Loucy (cell line): ENCODE measurements around the gene CENPP.

ENCODE experiments used
- H2AFZ ChIP-seq: fragments of 200-600 bp; sonication (generic); 2 replicates; pipeline ENCODE4 v1.6.0; 2016; ENCODE audit warnings: antibody characterized with exemption, mild to moderate bottlenecking, low read length, moderate library complexity
- H3F3A ChIP-seq: fragments of 200-600 bp; 2 replicates; pipeline ENCODE4 v1.6.0; 2016; ENCODE audit warnings: antibody characterized with exemption, low read depth, mild to moderate bottlenecking
- H3K27me3 ChIP-seq: fragments of 200-600 bp; sonication (generic); 2 replicates; pipeline ENCODE4 v1.6.1; 2014; ENCODE audit warnings: low read length, mild to moderate bottlenecking; ENCODE audit not compliant: insufficient read depth, poor library complexity, severe bottlenecking
- H3K36me3 ChIP-seq: fragments of 200-600 bp; sonication (generic); 2 replicates; pipeline ENCODE4 v1.6.1; 2016; ENCODE audit warnings: low read length; ENCODE audit not compliant: insufficient read depth
- H3K4me1 ChIP-seq: fragments of 200-600 bp; sonication (generic); 2 replicates; pipeline ENCODE4 v1.5.1; 2014; ENCODE audit warnings: low read length, mild to moderate bottlenecking; ENCODE audit not compliant: insufficient read depth, poor library complexity, severe bottlenecking
- H3K4me2 ChIP-seq: fragments of 200-600 bp; sonication (generic); 2 replicates; pipeline ENCODE4 v1.6.0; 2014; ENCODE audit warnings: antibody characterized with exemption, low read length, low read depth, mild to moderate bottlenecking; ENCODE audit not compliant: poor library complexity, severe bottlenecking
- H3K4me3 ChIP-seq: fragments of 200-600 bp; sonication (generic); 2 replicates; pipeline ENCODE4 v1.5.1; 2014; ENCODE audit warnings: low read length, mild to moderate bottlenecking, mixed read lengths; ENCODE audit not compliant: poor library complexity, severe bottlenecking
- H3K79me2 ChIP-seq: fragments of 200-600 bp; sonication (generic); 2 replicates; pipeline ENCODE4 v1.6.1; 2014; ENCODE audit warnings: low read length; ENCODE audit not compliant: insufficient read depth
- H3K9ac ChIP-seq: fragments of 200-600 bp; sonication (generic); 2 replicates; pipeline ENCODE4 v1.6.0; 2014; ENCODE audit warnings: mild to moderate bottlenecking, low read depth, low read length, moderate library complexity; ENCODE audit not compliant: poor library complexity, severe bottlenecking
- H3K9me2 ChIP-seq: fragments of 200-600 bp; sonication (generic); replicated peaks from 2 replicates; pipeline ENCODE4 v1.6.1; 2016; ENCODE audit warnings: low read depth, low read length, mixed read lengths
- H3K9me3 ChIP-seq: fragments of 200-600 bp; sonication (generic); 2 replicates; pipeline ENCODE4 v1.6.1; 2014; ENCODE audit warnings: mild to moderate bottlenecking, antibody characterized with exemption, low read length, low read depth; ENCODE audit not compliant: insufficient read depth
- H4K20me1 ChIP-seq: fragments of 200-600 bp; sonication (generic); 2 replicates; pipeline ENCODE4 v1.6.0; 2014; ENCODE audit warnings: antibody characterized with exemption, low read length, mild to moderate bottlenecking; ENCODE audit not compliant: insufficient read depth, poor library complexity, severe bottlenecking
- EZH2phosphoT487 ChIP-seq: fragments of 200-600 bp; IDR thresholded peaks from 2 replicates; pipeline ENCODE4 v1.6.1; 2018; ENCODE audit warnings: antibody characterized with exemption, mild to moderate bottlenecking, moderate library complexity, borderline replicate concordance
- TF ChIP-seq, protein P1 (sequence below): fragments of 200-600 bp; sonication (generic); conservative IDR thresholded peaks from 2 replicates; pipeline ENCODE4 v1.5.1; 2014; ENCODE audit warnings: mild to moderate bottlenecking, antibody characterized with exemption, low read length

Gene CENPP

DNA sequence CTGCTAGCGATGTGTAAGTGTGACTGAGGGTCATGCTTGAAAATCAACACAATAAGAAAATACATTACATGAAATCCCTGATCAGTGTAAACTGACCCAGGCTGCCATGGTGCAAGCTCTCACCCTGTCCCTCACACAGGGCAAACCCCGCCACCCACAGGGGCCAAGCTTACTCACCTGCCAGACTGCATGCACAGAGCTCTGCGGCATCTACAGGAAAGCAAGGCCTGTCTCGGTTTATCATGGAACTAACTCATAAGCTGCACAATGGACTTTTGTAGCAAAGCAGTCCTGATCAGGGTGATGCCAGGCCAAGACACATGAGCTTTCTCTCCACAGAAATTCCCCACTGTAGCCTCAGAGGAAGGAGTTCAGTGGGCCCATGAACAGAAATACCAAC is 334.5 kb downstream of the CENPP start:
- H3F3A ChIP-seq: no peaks in the 10 kb centered on the region
- peaks cover 11% of the 10 kb centered on the region for H4K20me1 ChIP-seq
- H3K36me3 ChIP-seq: peaks cover 21% of the 10 kb centered on the region; the same call in 1 of the 2 replicates
- no peak overlapping the region for H2AFZ ChIP-seq
- H3K79me2 ChIP-seq: peaks cover 68% of the 10 kb centered on the region; the same call in 1 of the 2 replicates
- no peak overlapping the region for H3K4me3 ChIP-seq
- peaks cover 18% of the 10 kb centered on the region for H3K4me1 ChIP-seq
- no peak overlapping the region for H3K4me2 ChIP-seq
- H3K9ac ChIP-seq: no peak overlapping the region
- no peak for TF ChIP-seq EZH2phosphoT487
- TF ChIP-seq, protein P1, sequence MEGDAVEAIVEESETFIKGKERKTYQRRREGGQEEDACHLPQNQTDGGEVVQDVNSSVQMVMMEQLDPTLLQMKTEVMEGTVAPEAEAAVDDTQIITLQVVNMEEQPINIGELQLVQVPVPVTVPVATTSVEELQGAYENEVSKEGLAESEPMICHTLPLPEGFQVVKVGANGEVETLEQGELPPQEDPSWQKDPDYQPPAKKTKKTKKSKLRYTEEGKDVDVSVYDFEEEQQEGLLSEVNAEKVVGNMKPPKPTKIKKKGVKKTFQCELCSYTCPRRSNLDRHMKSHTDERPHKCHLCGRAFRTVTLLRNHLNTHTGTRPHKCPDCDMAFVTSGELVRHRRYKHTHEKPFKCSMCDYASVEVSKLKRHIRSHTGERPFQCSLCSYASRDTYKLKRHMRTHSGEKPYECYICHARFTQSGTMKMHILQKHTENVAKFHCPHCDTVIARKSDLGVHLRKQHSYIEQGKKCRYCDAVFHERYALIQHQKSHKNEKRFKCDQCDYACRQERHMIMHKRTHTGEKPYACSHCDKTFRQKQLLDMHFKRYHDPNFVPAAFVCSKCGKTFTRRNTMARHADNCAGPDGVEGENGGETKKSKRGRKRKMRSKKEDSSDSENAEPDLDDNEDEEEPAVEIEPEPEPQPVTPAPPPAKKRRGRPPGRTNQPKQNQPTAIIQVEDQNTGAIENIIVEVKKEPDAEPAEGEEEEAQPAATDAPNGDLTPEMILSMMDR: no peak
- H3K9me3 ChIP-seq: no peaks in the 10 kb centered on the region
- H3K9me2 ChIP-seq: no peaks in the 10 kb centered on the region
- no peaks in the 10 kb centered on the region for H3K27me3 ChIP-seq

DNA sequence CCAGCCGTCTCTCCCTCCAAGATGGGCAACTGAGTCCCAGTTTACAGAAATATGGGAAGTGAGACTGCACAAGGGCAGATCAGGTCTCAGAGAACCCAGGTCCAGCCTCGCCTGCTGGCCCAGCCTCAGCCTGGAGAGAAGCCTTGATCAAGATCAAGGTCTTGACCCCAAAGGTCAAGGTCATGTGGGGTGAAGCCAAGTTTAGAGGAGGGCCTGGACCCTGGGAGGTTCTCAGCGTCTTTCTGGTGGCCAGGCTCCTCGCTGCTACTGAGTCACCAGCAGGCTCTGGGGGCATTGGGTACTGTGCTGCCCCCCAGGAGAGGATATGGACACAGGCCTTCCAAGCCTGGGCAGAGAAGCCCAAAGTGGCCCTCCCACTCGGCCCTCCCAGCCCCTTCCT is 335.4 kb downstream of the CENPP start:
- no peak overlapping the region for H3K9ac ChIP-seq
- peaks cover 77% of the 10 kb centered on the region; the same call in 1 of the 2 replicates for H3K79me2 ChIP-seq

DNA sequence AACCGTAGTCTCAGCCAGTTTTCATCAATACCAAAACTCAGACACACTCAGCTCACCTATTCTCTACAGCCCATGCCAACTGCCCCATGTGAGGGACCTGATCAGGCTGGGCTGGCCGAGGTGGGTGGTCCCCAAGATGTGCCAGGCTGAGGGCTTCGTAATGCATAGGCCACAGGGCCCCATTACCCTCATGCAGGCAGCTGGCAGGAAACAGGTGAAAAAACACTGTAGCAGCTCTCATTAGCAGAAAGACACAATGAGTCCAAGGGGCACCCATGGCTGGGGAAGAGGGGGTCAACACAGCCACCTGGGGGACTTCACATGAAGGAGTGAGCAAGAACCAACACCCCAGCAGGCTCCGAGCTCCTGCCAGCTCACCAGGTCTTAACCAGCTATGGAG is 336.0 kb downstream of the CENPP start:
- H3K79me2 ChIP-seq: peaks cover 83% of the 10 kb centered on the region; the same call in 1 of the 2 replicates
- no peaks in the 10 kb centered on the region for H3K9me2 ChIP-seq
- peaks cover 30% of the 10 kb centered on the region for H3K4me1 ChIP-seq
- H3K27me3 ChIP-seq: no peaks in the 10 kb centered on the region
- H3F3A ChIP-seq: no peaks in the 10 kb centered on the region
- TF ChIP-seq, protein P1: no peak
- no peak for TF ChIP-seq EZH2phosphoT487
- H2AFZ ChIP-seq: no peak overlapping the region
- H3K4me3 ChIP-seq: no peak overlapping the region
- H4K20me1 ChIP-seq: peaks cover 18% of the 10 kb centered on the region
- peaks cover 10% of the 10 kb centered on the region; the same call in 1 of the 2 replicates for H3K36me3 ChIP-seq
- H3K4me2 ChIP-seq: peak overlapping the region; percentile 20
- no peak overlapping the region for H3K9ac ChIP-seq
- H3K9me3 ChIP-seq: no peaks in the 10 kb centered on the region

More for the DNA sequence above, 335.4 kb downstream of the CENPP start:
- no peak overlapping the region for H3K4me3 ChIP-seq
- TF ChIP-seq EZH2phosphoT487: no peak
- TF ChIP-seq, protein P1: no peak
- no peak overlapping the region for H2AFZ ChIP-seq
- H3K27me3 ChIP-seq: no peaks in the 10 kb centered on the region
- H3F3A ChIP-seq: no peaks in the 10 kb centered on the region
- H3K9me3 ChIP-seq: no peaks in the 10 kb centered on the region
- H3K4me1 ChIP-seq: peaks cover 26% of the 10 kb centered on the region
- H3K4me2 ChIP-seq: peak overlapping the region; percentile 23
- H3K9me2 ChIP-seq: no peaks in the 10 kb centered on the region
- H4K20me1 ChIP-seq: peaks cover 18% of the 10 kb centered on the region
- peaks cover 14% of the 10 kb centered on the region; the same call in 1 of the 2 replicates for H3K36me3 ChIP-seq
